Kidney (tissue), 22 donors: ENCODE data around the gene CCNB3. TPM values are rescaled to one million over a fixed set of nuclear protein-coding genes. Genes with fewer than 3 reads are reported as not detected.

ENCODE experiments used
- DNase-seq, 5 donors: peaks; one replicate each; pipeline ENCODE4 v3.0.0-alpha.2; 2013 to 2020
- FAIRE-seq: peaks from 2 replicates; lab custom pipeline; 2012; peaks lifted over from hg19 to GRCh38; lab: Jason Lieb, UNC
- H3K27ac ChIP-seq, 2 donors: one replicate each; pipeline ENCODE4 v1.7.0; 2013; ENCODE audit warnings: low read depth in 2 of 2, low read length in 2 of 2, inconsistent platforms in 1 of 2
- H3K27me3 ChIP-seq: one replicate; pipeline ENCODE4 v1.7.1; 2013; ENCODE audit warnings: low read length, inconsistent platforms; ENCODE audit not compliant: control insufficient read depth, insufficient read depth
- H3K36me3 ChIP-seq, 3 donors: one replicate each; pipeline versions ENCODE4 v1.7.0 to v1.7.1; 2013; ENCODE audit warnings: low read length in 3 of 3, control low read depth in 1 of 3, inconsistent platforms in 1 of 3; ENCODE audit not compliant: insufficient read depth in 3 of 3, control insufficient read depth in 2 of 3
- H3K4me1 ChIP-seq, 3 donors: one replicate each; pipeline versions ENCODE4 v1.7.0 to v1.7.1; 2013; ENCODE audit warnings: low read length in 3 of 3, inconsistent platforms in 1 of 3, low read depth in 1 of 3; ENCODE audit not compliant: control insufficient read depth in 2 of 3, insufficient read depth in 2 of 3
- H3K4me3 ChIP-seq, 3 donors: one replicate each; pipeline versions ENCODE4 v1.7.0 to v1.8.1; 2013; ENCODE audit warnings: low read length in 3 of 3, control low read depth in 1 of 3, inconsistent platforms in 1 of 3
- H3K9ac ChIP-seq, 3 donors: one replicate each; pipeline versions ENCODE4 v1.7.0 to v1.7.1; 2013; ENCODE audit warnings: low read length in 3 of 3, control low read depth in 1 of 3, inconsistent platforms in 1 of 3
- H3K9me3 ChIP-seq, 3 donors: one replicate each; pipeline versions ENCODE4 v1.7.0 to v1.7.1; 2013; ENCODE audit warnings: low read length in 3 of 3, control low read depth in 1 of 3, inconsistent platforms in 1 of 3; ENCODE audit not compliant: control insufficient read depth in 2 of 3, insufficient read depth in 1 of 3
- CTCF ChIP-seq: IDR thresholded peaks from 3 replicates; pipeline ENCODE4 v1.5.1; 2012; ENCODE audit warnings: mild to moderate bottlenecking, moderate library complexity, borderline replicate concordance; ENCODE audit not compliant: insufficient read depth; ENCODE audit errors: extremely low read depth
- intact Hi-C: fragments of 100-400 bp; cut with DNase I; formaldehyde crosslinking; loops from one replicate; pipeline ENCODE4 v1.11.1; 2022
- long read RNA-seq, 10 donors: library from polyadenylated mRNA in 1 of 10; unstranded in 1 of 10; transcript quantifications; one replicate each; pipeline ENCODE4 v2.0.0 and lab custom pipeline, GENCODE V29; 2021 to 2026
- polyA plus RNA-seq: library from polyadenylated mRNA; stranded (reverse); fragments of 350-450 nt; fragmentation: Illumina TruSeq; extraction: RNeasy Lipid Tissue Mini Kit (QIAGEN cat#74804); gene quantifications from one replicate; pipeline ENCODE4 v1.2.3, GENCODE V29; 2014; ENCODE audit warnings: low read depth, low replicate concordance; ENCODE audit not compliant: insufficient read depth
- total RNA-seq: library from RNA; stranded (reverse); fragmentation: NEBNext Ultra II Directional; extraction: Animal tissue kit (Norgen Biotek cat#: 25700); gene quantifications from one replicate; pipeline ENCODE4 v1.2.1, GENCODE V29; 2021
- donor health status: control.
- donor health status: control.
- donor health status: control.
- donor health status: control.
- donor health status: control.
- donor health status: DM: yes; HTN: yes; CAD: no.
- donor health status: Normal renal cell carcinoma (clear cell type).

The CCNB3 gene
- total RNA-seq (1.5 TPM), polyA plus RNA-seq (0.41 TPM)
- long read RNA-seq, donor 1, result 0 reads
- long read RNA-seq, donor 2, result 0 reads
- long read RNA-seq, donor 3, result 0 reads
- long read RNA-seq, donor 4, result 0 reads
- long read RNA-seq, donor 5, result 0 reads
- long read RNA-seq, donor 6, result 0 reads
- long read RNA-seq, donor 7, partial matches to known transcripts, result 0 of 1 reads
- long read RNA-seq, donor 7, other reads (novel, unspliced or antisense), result 1 of 1 reads
- long read RNA-seq, donor 8, result 0 reads
- long read RNA-seq, donor 9, result 0 reads
- long read RNA-seq, donor 10, result 0 reads

- peak; percentile 93 for FAIRE-seq
Observed at GRCh38 chrX:50204364-50204899, at the start of gene CCNB3. Gene CCNB3, plus strand, starts transcription at chrX:50204765. Its CDS starts 80,399 bp downstream, at chrX:50285164.

GRCh38 chrX:50157545-50158135 lies 46.9 kb upstream of the CCNB3 start:
- H3K9ac ChIP-seq, result no peak overlapping the region
- H3K36me3 ChIP-seq, result no peaks in the 10 kb centered on the region
- no peak for TF ChIP-seq CTCF
- no peak overlapping the region for H3K4me3 ChIP-seq
- no peak for DNase-seq
- no peaks in the 10 kb centered on the region for H3K4me1 ChIP-seq
- no peak overlapping the region for H3K27ac ChIP-seq
- FAIRE-seq, result no peak
- intact Hi-C loops, result no loop called here
- no peaks in the 10 kb centered on the region for H3K9me3 ChIP-seq
- no peaks in the 10 kb centered on the region for H3K27me3 ChIP-seq

More at GRCh38 chrX:50204364-50204899, at the start of gene CCNB3:
- Histone ChIP-seq H3K27me3 (no peaks in the 10 kb centered on the region), H3K4me3 (peak within 1 kb of the TSS; percentile 34 to 45 (median 43)), H3K36me3 (no peaks in the 10 kb centered on the region), H3K27ac (no peak within 1 kb of the TSS), H3K9ac (peak within 1 kb of the TSS in 1 of 3 donors; percentile 36), H3K9me3 (no peaks in the 10 kb centered on the region), H3K4me1 (peaks cover 0 to 2% (median 0%) of the 10 kb centered on the region in 3 donors)
- intact Hi-C loops, result no loop called here
- peak; percentile 62 for TF ChIP-seq CTCF
- peak; percentile 74 to 90 (median 78) for DNase-seq

- Histone ChIP-seq H3K36me3 (no peaks in the 10 kb centered on the region), H3K27ac (no peak overlapping the region), H3K4me1 (no peaks in the 10 kb centered on the region), H3K9ac (no peak overlapping the region), H3K9me3 (no peaks in the 10 kb centered on the region), H3K27me3 (no peaks in the 10 kb centered on the region), H3K4me3 (no peak overlapping the region)
- no peak for TF ChIP-seq CTCF
- FAIRE-seq (no peak), DNase-seq (peak in 2 of 5 donors; percentile 33 to 43)
- intact Hi-C loops, result no loop called here
Observed at GRCh38 chrX:50158593-50158992, 46.0 kb upstream of the CCNB3 start.
